OCI-LY7 (cell line): ENCODE results near the gene ZFYVE28. TPM values are rescaled to one million over a fixed set of nuclear protein-coding genes. Genes with fewer than 3 reads are reported as not detected.

Source experiments
- BruUV-seq: library from RNA; stranded (reverse); fragments of 400-500 nt; replicated peaks from 2 replicates; lab custom pipeline; 2021; lab: Mats Ljungman, UMichigan
- CTCF ChIA-PET: fragments of 300-600 bp; sonication (Branson Sonifier 250); formaldehyde crosslinking; loops from one replicate; lab custom pipeline; 2022; ENCODE audit warnings: antibody characterized with exemption; ENCODE audit not compliant: unreplicated experiment; lab: Charles Lee
- POLR2A ChIA-PET: fragments of 300-600 bp; sonication (Branson Sonifier 250); formaldehyde crosslinking; loops from one replicate; lab custom pipeline; 2022; ENCODE audit warnings: antibody characterized with exemption; lab: Charles Lee
- DNase-seq: peaks from one replicate; pipeline ENCODE4 v3.0.0-alpha.2; 2015; ENCODE audit warnings: low spot score
- H2AFZ ChIP-seq: fragments of 200-600 bp; sonication (generic), shearing (Covaris generic); 2 replicates; pipeline ENCODE4 v1.6.1; 2014; ENCODE audit warnings: mild to moderate bottlenecking, antibody characterized with exemption, low read length, moderate library complexity
- H3K27ac ChIP-seq: fragments of 200-600 bp; sonication (generic); 2 replicates; pipeline ENCODE4 v1.5.1; 2014; ENCODE audit warnings: mixed run types, low read depth, mild to moderate bottlenecking, moderate library complexity, low read length, inconsistent platforms; ENCODE audit not compliant: poor library complexity, severe bottlenecking
- H3K36me3 ChIP-seq: fragments of 200-600 bp; sonication (generic); 2 replicates; pipeline ENCODE4 v1.6.1; 2014; ENCODE audit warnings: mild to moderate bottlenecking, antibody characterized with exemption, low read length, moderate library complexity, mixed read lengths; ENCODE audit not compliant: insufficient read depth
- H3K4me1 ChIP-seq: fragments of 200-600 bp; sonication (generic); 2 replicates; pipeline ENCODE4 v1.5.1; 2014; ENCODE audit warnings: mild to moderate bottlenecking, low read length; ENCODE audit not compliant: insufficient read depth, poor library complexity, severe bottlenecking
- H3K4me2 ChIP-seq: fragments of 200-600 bp; sonication (generic); 2 replicates; pipeline ENCODE4 v1.6.1; 2014; ENCODE audit warnings: mild to moderate bottlenecking, low read length
- H3K4me3 ChIP-seq: fragments of 200-600 bp; sonication (generic); 2 replicates; pipeline ENCODE4 v1.5.1; 2014; ENCODE audit warnings: mild to moderate bottlenecking, low read depth, low read length; ENCODE audit not compliant: poor library complexity, severe bottlenecking
- H3K79me2 ChIP-seq: fragments of 200-600 bp; sonication (generic); 2 replicates; pipeline ENCODE4 v1.6.1; 2016; ENCODE audit warnings: low read depth, mild to moderate bottlenecking, low read length, moderate library complexity, mixed read lengths; ENCODE audit not compliant: insufficient read depth
- H3K9me2 ChIP-seq: fragments of 200-600 bp; sonication (generic); 2 replicates; pipeline ENCODE4 v1.6.1; 2016; ENCODE audit warnings: mild to moderate bottlenecking, low read length, mixed read lengths; ENCODE audit not compliant: insufficient read depth
- H3K9me3 ChIP-seq: fragments of 200-600 bp; sonication (generic); 2 replicates; pipeline ENCODE4 v1.6.1; 2014; ENCODE audit warnings: mild to moderate bottlenecking, mixed run types, low read length, mixed read lengths
- H4K20me1 ChIP-seq: fragments of 200-600 bp; sonication (generic); 2 replicates; pipeline ENCODE4 v1.6.1; 2014; ENCODE audit warnings: mild to moderate bottlenecking, antibody characterized with exemption, low read length, moderate library complexity, mixed read lengths; ENCODE audit not compliant: insufficient read depth
- CTCF ChIP-seq: fragments of 200-600 bp; sonication (generic); conservative IDR thresholded peaks from 2 replicates; pipeline ENCODE4 v1.5.1; 2014; ENCODE audit warnings: mild to moderate bottlenecking, antibody characterized with exemption, low read length, moderate library complexity, mixed read lengths
- EZH2phosphoT487 ChIP-seq: fragments of 200-600 bp; sonication (generic); IDR thresholded peaks from 2 replicates; pipeline ENCODE4 v1.6.1; 2018; ENCODE audit warnings: low read depth, borderline replicate concordance, mild to moderate bottlenecking, mixed run types, antibody characterized with exemption, low read length, moderate library complexity, mixed read lengths
- intact Hi-C: fragments of 100-400 bp; cut with micrococcal nuclease; formaldehyde crosslinking; loops from one replicate; pipeline ENCODE4 v1.10.0; 2022; ENCODE audit not compliant: unreplicated experiment
- total RNA-seq, 2 experiments: library from RNA; depleted of rRNA in 1 of 2; stranded (reverse); fragments of >200 nt in 1 of 2; shearing (Covaris generic) in 1 of 2; gene quantifications; 2 replicates each; pipeline ENCODE4 v1.2.3, GENCODE V29; 2014 to 2022

Gene ZFYVE28
- total RNA-seq, 2 experiments from 2014 or later, result 0.32 TPM; not detected in 1

DNA sequence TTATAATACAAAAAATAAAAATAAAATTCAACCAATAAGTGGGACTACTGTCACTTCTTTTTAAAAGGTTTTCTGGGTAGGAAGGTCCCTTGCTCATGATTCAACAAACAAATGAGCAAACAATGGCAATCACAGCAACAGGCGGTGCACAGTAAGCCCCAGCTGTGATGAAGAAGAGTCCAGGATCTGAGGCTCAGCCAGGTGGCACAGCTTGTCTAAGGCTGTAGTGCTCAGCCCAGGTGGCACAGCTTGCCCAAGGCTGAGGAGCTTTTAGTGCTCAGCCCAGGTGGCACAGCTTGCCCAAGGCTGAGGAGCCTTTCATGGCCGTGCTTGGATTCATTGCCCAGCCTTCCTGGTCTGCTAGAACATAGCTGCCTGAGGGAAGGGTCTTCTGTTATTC, 75.0 kb downstream of the ZFYVE28 start:
- no peaks in the 10 kb centered on the region for H3K9me2 ChIP-seq
- no peak for DNase-seq
- no peaks in the 10 kb centered on the region for H4K20me1 ChIP-seq
- ChIA-PET POLR2A (no interaction called here), CTCF (no interaction called here)
- no TSS peak for BruUV-seq
- TF ChIP-seq CTCF (no peak), EZH2phosphoT487 (no peak)
- H3K4me3 ChIP-seq, result no peak overlapping the region
- intact Hi-C loops, result no loop called here
- no peaks in the 10 kb centered on the region for H3K36me3 ChIP-seq
- no peaks in the 10 kb centered on the region for H3K9me3 ChIP-seq
- no peak overlapping the region for H3K4me2 ChIP-seq
- H3K79me2 ChIP-seq, result no peaks in the 10 kb centered on the region
- H3K27ac ChIP-seq, result no peak overlapping the region
- no peak overlapping the region for H2AFZ ChIP-seq
- H3K4me1 ChIP-seq, result no peaks in the 10 kb centered on the region

- Histone ChIP-seq H4K20me1 (no peaks in the 10 kb centered on the region), H3K79me2 (no peaks in the 10 kb centered on the region), H3K4me3 (no peak overlapping the region), H3K9me2 (no peaks in the 10 kb centered on the region), H3K4me1 (no peaks in the 10 kb centered on the region), H3K9me3 (no peaks in the 10 kb centered on the region), H3K36me3 (no peaks in the 10 kb centered on the region), H2AFZ (no peak overlapping the region), H3K4me2 (no peak overlapping the region), H3K27ac (no peak overlapping the region)
- no TSS peak for BruUV-seq
- DNase-seq, result no peak
- intact Hi-C loops, result no loop called here
- TF ChIP-seq CTCF, result no peak
- TF ChIP-seq EZH2phosphoT487, result no peak
- ChIA-PET POLR2A (no interaction called here), CTCF (no interaction called here)
These were observed 76.4 kb downstream of the ZFYVE28 start for GRCh38 chr4:2341911-2342652.

GRCh38 chr4:2341261-2341841, 77.1 kb downstream of the ZFYVE28 start:
- ChIA-PET CTCF (no interaction called here), POLR2A (no interaction called here)
- TF ChIP-seq EZH2phosphoT487, result no peak

More at GRCh38 chr4:2341261-2341841, 77.1 kb downstream of the ZFYVE28 start:
- H3K4me3 ChIP-seq, result no peak overlapping the region
- no peak for DNase-seq
- H3K79me2 ChIP-seq, result no peaks in the 10 kb centered on the region
- H3K4me2 ChIP-seq, result no peak overlapping the region
- no peak overlapping the region for H3K27ac ChIP-seq
- H3K9me2 ChIP-seq, result no peaks in the 10 kb centered on the region
- intact Hi-C loops, result no loop called here
- no peaks in the 10 kb centered on the region for H3K9me3 ChIP-seq
- H4K20me1 ChIP-seq, result no peaks in the 10 kb centered on the region
- no peak overlapping the region for H2AFZ ChIP-seq
- H3K4me1 ChIP-seq, result no peaks in the 10 kb centered on the region
- BruUV-seq, result no TSS peak
- H3K36me3 ChIP-seq, result no peaks in the 10 kb centered on the region
